ENCODE data around the gene AFAP1L2. TPM values are rescaled to one million over a fixed set of nuclear protein-coding genes. Genes with fewer than 3 reads are reported as not detected.

The AFAP1L2 gene
- total RNA-seq, 1 donor from 2014 or later, result 4.8 TPM

DNA sequence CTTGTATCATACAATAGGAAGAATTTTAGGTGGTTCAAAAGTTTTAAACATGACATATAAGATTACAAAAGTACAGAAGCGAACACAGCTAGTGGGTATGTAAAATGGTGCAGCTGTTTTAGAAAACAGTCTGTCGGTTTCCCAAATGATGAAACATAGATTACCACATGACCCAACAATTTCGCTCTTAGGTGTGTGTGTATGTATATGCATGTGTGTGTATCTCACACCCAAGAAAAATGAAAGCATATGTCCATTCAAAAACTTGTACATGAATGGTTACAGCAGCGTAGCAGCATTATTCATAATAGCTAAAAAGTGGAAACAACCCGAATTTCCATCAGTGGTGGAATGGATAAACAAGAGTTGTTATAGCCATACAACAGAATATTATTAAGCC, 23.5 kb downstream of the AFAP1L2 start:
- peaks cover 3% of the 10 kb centered on the region for H3K27me3 Mint-ChIP-seq (ENCODE audit: insufficient read depth, low read depth)
- no peak for DNase-seq (ENCODE audit: low spot score)
- no peaks in the 10 kb centered on the region for H3K79me2 ChIP-seq (ENCODE audit: low read depth)
- H3K36me3 ChIP-seq, result no peaks in the 10 kb centered on the region
- no peak overlapping the region for H3K9ac ChIP-seq
- no peaks in the 10 kb centered on the region for H3K27me3 ChIP-seq
- no peaks in the 10 kb centered on the region for H4K20me1 ChIP-seq (ENCODE audit: low read depth)
- H3K4me1 Mint-ChIP-seq, result peaks cover 9% of the 10 kb centered on the region
- no peak overlapping the region for H3K4me2 ChIP-seq
- H3K4me1 ChIP-seq, result peaks cover 3% of the 10 kb centered on the region
- no peak overlapping the region for H3K4me3 ChIP-seq
- no peak overlapping the region for H3K4me3 Mint-ChIP-seq
- no peaks in the 10 kb centered on the region for H3F3A ChIP-seq (ENCODE audit: low read depth)
- no peaks in the 10 kb centered on the region for H3K9me3 ChIP-seq (ENCODE audit: low read depth)
- no peak overlapping the region for H3K27ac ChIP-seq
- H3K9me3 Mint-ChIP-seq, result peaks cover 5% of the 10 kb centered on the region
- H3K36me3 Mint-ChIP-seq, result peaks cover 6% of the 10 kb centered on the region
- H2AFZ ChIP-seq (replicated peaks), result no peak overlapping the region
- TF ChIP-seq, protein P1, sequence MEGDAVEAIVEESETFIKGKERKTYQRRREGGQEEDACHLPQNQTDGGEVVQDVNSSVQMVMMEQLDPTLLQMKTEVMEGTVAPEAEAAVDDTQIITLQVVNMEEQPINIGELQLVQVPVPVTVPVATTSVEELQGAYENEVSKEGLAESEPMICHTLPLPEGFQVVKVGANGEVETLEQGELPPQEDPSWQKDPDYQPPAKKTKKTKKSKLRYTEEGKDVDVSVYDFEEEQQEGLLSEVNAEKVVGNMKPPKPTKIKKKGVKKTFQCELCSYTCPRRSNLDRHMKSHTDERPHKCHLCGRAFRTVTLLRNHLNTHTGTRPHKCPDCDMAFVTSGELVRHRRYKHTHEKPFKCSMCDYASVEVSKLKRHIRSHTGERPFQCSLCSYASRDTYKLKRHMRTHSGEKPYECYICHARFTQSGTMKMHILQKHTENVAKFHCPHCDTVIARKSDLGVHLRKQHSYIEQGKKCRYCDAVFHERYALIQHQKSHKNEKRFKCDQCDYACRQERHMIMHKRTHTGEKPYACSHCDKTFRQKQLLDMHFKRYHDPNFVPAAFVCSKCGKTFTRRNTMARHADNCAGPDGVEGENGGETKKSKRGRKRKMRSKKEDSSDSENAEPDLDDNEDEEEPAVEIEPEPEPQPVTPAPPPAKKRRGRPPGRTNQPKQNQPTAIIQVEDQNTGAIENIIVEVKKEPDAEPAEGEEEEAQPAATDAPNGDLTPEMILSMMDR (IDR thresholded peaks at IDR 0.05), result no peak
- TF ChIP-seq EZH2 (IDR thresholded peaks at IDR 0.05) (no peak), EZH2phosphoT487 (IDR thresholded peaks at IDR 0.05) (no peak)
- no peak overlapping the region for H3K27ac Mint-ChIP-seq

DNA sequence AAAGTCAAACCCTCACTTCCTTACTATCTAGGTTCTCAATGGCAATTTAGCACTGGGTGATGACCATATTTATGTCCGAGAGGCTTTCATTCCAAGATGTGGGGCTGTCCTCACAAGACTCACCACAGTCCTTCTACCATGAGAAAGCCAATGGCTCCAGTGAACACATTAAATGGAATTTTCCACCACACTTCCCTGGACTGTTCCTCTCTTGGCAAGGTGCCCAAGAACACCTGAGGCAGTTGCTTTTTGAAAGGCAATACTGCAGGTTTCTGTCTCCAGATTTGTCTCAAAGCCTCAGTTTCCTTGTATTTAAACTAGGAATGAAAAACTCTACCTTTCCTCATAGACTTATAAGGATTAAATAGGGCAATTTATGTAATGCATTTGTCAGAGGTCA, 24.2 kb downstream of the AFAP1L2 start:
- H3K79me2 ChIP-seq (ENCODE audit: low read depth), result no peaks in the 10 kb centered on the region
- no peaks in the 10 kb centered on the region for H3K27me3 ChIP-seq
- no peak overlapping the region for H3K4me3 Mint-ChIP-seq
- no peak overlapping the region for H3K4me2 ChIP-seq
- no peak overlapping the region for H2AFZ ChIP-seq (replicated peaks)
- H3K9me3 Mint-ChIP-seq, result peaks cover 5% of the 10 kb centered on the region
- no peaks in the 10 kb centered on the region for H3K4me1 ChIP-seq
- H3K36me3 Mint-ChIP-seq, result peaks cover 6% of the 10 kb centered on the region
- no peak overlapping the region for H3K9ac ChIP-seq
- no peak overlapping the region for H3K4me3 ChIP-seq
- H3K27ac ChIP-seq, result no peak overlapping the region
- H3K4me1 Mint-ChIP-seq, result peaks cover 9% of the 10 kb centered on the region
- DNase-seq (ENCODE audit: low spot score), result no peak
- H3F3A ChIP-seq (ENCODE audit: low read depth), result no peaks in the 10 kb centered on the region
- no peaks in the 10 kb centered on the region for H4K20me1 ChIP-seq (ENCODE audit: low read depth)
- H3K27me3 Mint-ChIP-seq (ENCODE audit: insufficient read depth, low read depth), result peaks cover 3% of the 10 kb centered on the region
- H3K9me3 ChIP-seq (ENCODE audit: low read depth), result no peaks in the 10 kb centered on the region
- TF ChIP-seq EZH2 (IDR thresholded peaks at IDR 0.05) (no peak), EZH2phosphoT487 (IDR thresholded peaks at IDR 0.05) (no peak)
- TF ChIP-seq, protein P1 (IDR thresholded peaks at IDR 0.05), result no peak
- no peak overlapping the region for H3K27ac Mint-ChIP-seq
- H3K36me3 ChIP-seq, result no peaks in the 10 kb centered on the region

- no peak overlapping the region for H3K9ac ChIP-seq
- no peaks in the 10 kb centered on the region for H4K20me1 ChIP-seq (ENCODE audit: low read depth)
- no peaks in the 10 kb centered on the region for H3K79me2 ChIP-seq (ENCODE audit: low read depth)
- no peak overlapping the region for H3K27ac Mint-ChIP-seq
- H3F3A ChIP-seq (ENCODE audit: low read depth), result no peaks in the 10 kb centered on the region
- H3K4me1 ChIP-seq, result no peaks in the 10 kb centered on the region
- TF ChIP-seq EZH2phosphoT487 (IDR thresholded peaks at IDR 0.05) (no peak), EZH2 (IDR thresholded peaks at IDR 0.05) (no peak)
- TF ChIP-seq, protein P1 (IDR thresholded peaks at IDR 0.05), result no peak
- no peak overlapping the region for H3K4me3 Mint-ChIP-seq
- H3K4me3 ChIP-seq, result no peak overlapping the region
- no peak overlapping the region for H3K27ac ChIP-seq
- no peak overlapping the region for H3K4me2 ChIP-seq
- no peaks in the 10 kb centered on the region for H3K27me3 ChIP-seq
- H3K27me3 Mint-ChIP-seq (ENCODE audit: insufficient read depth, low read depth), result peaks cover under 1% of the 10 kb centered on the region
- H3K36me3 Mint-ChIP-seq, result peaks cover 6% of the 10 kb centered on the region
- H3K9me3 Mint-ChIP-seq, result peaks cover 4% of the 10 kb centered on the region
- H2AFZ ChIP-seq (replicated peaks), result no peak overlapping the region
- H3K4me1 Mint-ChIP-seq, result peaks cover 6% of the 10 kb centered on the region
- no peak for DNase-seq (ENCODE audit: low spot score)
- H3K9me3 ChIP-seq (ENCODE audit: low read depth), result no peaks in the 10 kb centered on the region
- H3K36me3 ChIP-seq, result no peaks in the 10 kb centered on the region
Observed at GRCh38 chr10:114379631-114380041, 24.7 kb downstream of the AFAP1L2 start.

Measured in neural progenitor cell (in vitro differentiated cells).